Motor neuron (in vitro differentiated cells): ENCODE data around the gene PAQR7. TPM values are rescaled to one million over a fixed set of nuclear protein-coding genes. Genes with fewer than 3 reads are reported as not detected.

Experiments used
- ATAC-seq, 8 experiments: fragments of 200-7000 bp; cut with Tn5 transposase; replicated peaks in 6 of 8; 2 replicates each; pipeline ENCODE4 v1.8.0; 2021; ENCODE audit warnings: mild to moderate bottlenecking in 8 of 8, moderate library complexity in 8 of 8
- H3K27ac ChIP-seq, 2 donors: fragments of 250-450 bp; sonication (Bioruptor Pico); 2 replicates each; pipeline ENCODE4 v1.9.0; 2021; ENCODE audit warnings: antibody characterized with exemption in 2 of 2, mild to moderate bottlenecking in 2 of 2, moderate library complexity in 1 of 2
- H3K4me1 ChIP-seq, 2 donors: fragments of 250-450 bp; sonication (Bioruptor Pico); replicated peaks in 1 of 2; 2 replicates each; pipeline ENCODE4 v1.6.1; 2021; ENCODE audit warnings: antibody characterized with exemption in 2 of 2, mild to moderate bottlenecking in 2 of 2, moderate library complexity in 1 of 2
- H3K4me3 ChIP-seq, 5 donors: fragments of 250-450 bp; sonication (Bioruptor Pico); 2 replicates each; pipeline ENCODE4 v1.9.0; 2021; ENCODE audit warnings: antibody characterized with exemption in 5 of 5, mild to moderate bottlenecking in 5 of 5, moderate library complexity in 4 of 5
- WGBS, 10 experiments: fragments of 450-650 bp; shearing (Covaris generic); methylation state at CpG; one replicate each; pipeline ENCODE4 v1.0.0; 2022; 5-methylcytosine and 5-hydroxymethylcytosine counted together
- in situ Hi-C, 9 experiments: fragments of 400-800 bp; cut with MboI; loops; one replicate each; pipeline ENCODE4 v1.15.0; 2021; ENCODE audit warnings: low sequenced_read_pairs in 9 of 9, low pct_unique_long_range_greater_than_20kb in 2 of 9; ENCODE audit not compliant: unreplicated experiment in 9 of 9
- total RNA-seq, 8 experiments: library from RNA; unstranded; fragments of 300-600 nt; gene quantifications; 2 replicates each; pipeline versions ENCODE4 v1.2.3 to v1.2.4, GENCODE V29; 2022

Gene PAQR7
- total RNA-seq, 8 experiments from 2014 or later = 8.9 to 14.5 (median 12.2) TPM

GRCh38 chr1:25815208-25816111, 60.0 kb downstream of the PAQR7 start:
- WGBS, 10 experiments = 80 to 100% (median 95%) methylated on average over 1 to 7 of the region's 24 CpGs; no CpG with 5 or more reads in 5 of the 10 experiments
- no peak for ATAC-seq

GRCh38 chr1:25814549-25815087, 60.9 kb downstream of the PAQR7 start:
- Histone ChIP-seq H3K4me3 (no peak overlapping the region), H3K4me1 (peaks cover 8 to 12% of the 10 kb centered on the region in 2 donors), H3K27ac (no peak overlapping the region)
- no peak for ATAC-seq
- WGBS, 10 experiments = 50 to 95% (median 93%) methylated on average over 1 to 7 of the region's 7 CpGs; no CpG with 5 or more reads in 5 of the 10 experiments
- in situ Hi-C loops = loop anchor here in 4 of 9 experiments (25.0 kb wide), 2 partner anchors 202 to 577 kb away; partner anchors contain the start of genes MAN1C1 (in 2 of the 4), RSRP1 (in 2 of the 4) and SYF2 (in 2 of the 4)

More at GRCh38 chr1:25815208-25816111, 60.0 kb downstream of the PAQR7 start:
- Histone ChIP-seq H3K27ac (no peak overlapping the region), H3K4me1 (peaks cover 8 to 12% of the 10 kb centered on the region in 2 donors), H3K4me3 (no peak overlapping the region)
- in situ Hi-C loops = loop anchor here in 4 of 9 experiments (25.0 kb wide), 2 partner anchors 203 to 578 kb away; partner anchors contain the start of genes MAN1C1 (in 2 of the 4), RSRP1 (in 2 of the 4) and SYF2 (in 2 of the 4)

GRCh38 chr1:25813734-25814471, 61.6 kb downstream of the PAQR7 start:
- Histone ChIP-seq H3K4me1 (peaks cover 6 to 10% of the 10 kb centered on the region in 2 donors), H3K4me3 (no peak overlapping the region), H3K27ac (no peak overlapping the region)
- in situ Hi-C loops = loop anchor here in 4 of 9 experiments (25.0 kb wide), 2 partner anchors 202 to 577 kb away; partner anchors contain the start of genes MAN1C1 (in 2 of the 4), RSRP1 (in 2 of the 4) and SYF2 (in 2 of the 4)
- no peak for ATAC-seq
- 80 to 100% (median 89%) methylated on average over 1 to 17 of the region's 24 CpGs; no CpG with 5 or more reads in 4 of the 10 experiments for WGBS, 10 experiments

- WGBS, 10 experiments = 60 to 88% (median 80%) methylated on average over 1 to 11 of the region's 11 CpGs; no CpG with 5 or more reads in 1 of the 10 experiments
- in situ Hi-C loops = loop anchor here in 4 of 9 experiments (25.0 kb wide), 2 partner anchors 201 to 576 kb away; partner anchors contain the start of genes MAN1C1 (in 2 of the 4), RSRP1 (in 2 of the 4) and SYF2 (in 2 of the 4)
- H3K4me3 ChIP-seq = no peak overlapping the region
- no peak for ATAC-seq
- H3K27ac ChIP-seq = no peak overlapping the region
- peaks cover 0 to 6% of the 10 kb centered on the region in 2 donors for H3K4me1 ChIP-seq
These were observed 62.3 kb downstream of the PAQR7 start for GRCh38 chr1:25813071-25813733.

Other genes with a start within 250 kb of the PAQR7 start
- gene SELENON, start 75.5 kb downstream of the PAQR7 start, total RNA-seq = 10 to 100 TPM; 10.5 to 56.7 (median 21.3) TPM
- 10 to 100 TPM; 58.3 to 92.1 (median 66.7) TPM for gene MTFR1L, start 55.8 kb downstream of the PAQR7 start, total RNA-seq
- 10 to 100 TPM in 3 of 8 experiments, 1 to 10 TPM in 4, under 1 TPM in 1; 0.78 to 15.5 (median 2.6) TPM for gene AUNIP, start 16.3 kb downstream of the PAQR7 start, total RNA-seq
- gene STMN1, start 30.7 kb upstream of the PAQR7 start, total RNA-seq = 1,000 to 10,000 TPM in 3 of 8 experiments, 100 to 1,000 TPM in 4, 10 to 100 TPM in 1; 11.5 to 1,830 (median 781) TPM
- gene PAFAH2, start 122.4 kb upstream of the PAQR7 start, total RNA-seq = 10 to 100 TPM in 1 of 8 experiments, 1 to 10 TPM in 7; 6.0 to 11.8 (median 8.9) TPM
- 10 to 100 TPM in 1 of 8 experiments, 1 to 10 TPM in 5, under 1 TPM in 2; 0.36 to 24.9 (median 1.6) TPM for gene EXTL1, start 146.1 kb upstream of the PAQR7 start, total RNA-seq
- gene SLC30A2, start 170.4 kb upstream of the PAQR7 start, total RNA-seq = 1 to 10 TPM in 4 of 8 experiments, under 1 TPM in 4; 0.10 to 5.7 (median 0.84) TPM
- 1 to 10 TPM in 1 of 8 experiments, under 1 TPM in 2, not detected in 5; 0.29 to 1.0 (median 0.31) TPM for gene TRIM63, start 191.9 kb upstream of the PAQR7 start, total RNA-seq
- 10 to 100 TPM in 6 of 8 experiments, 1 to 10 TPM in 2; 1.7 to 33.5 (median 24.1) TPM for gene PDIK1L, start 236.1 kb upstream of the PAQR7 start, total RNA-seq